ENCODE measurements around the gene AHCYL2.

GRCh38 chr7:129439963-129440625, 215.3 kb downstream of the AHCYL2 start:
- TF ChIP-seq RAD21 (IDR thresholded peaks at IDR 0.05) (no peak), CTCF (IDR thresholded peaks at IDR 0.05; ENCODE audit: low read depth, low read length, missing input control) (no peak), TAF1 (conservative IDR thresholded peaks at IDR 0.05) (no peak), EGR1 (IDR thresholded peaks at IDR 0.05; ENCODE audit: low read depth in 2 of 2) (no peak), JUND (IDR thresholded peaks at IDR 0.05) (no peak), YY1 (IDR thresholded peaks at IDR 0.05) (no peak), REST (IDR thresholded peaks at IDR 0.05) (no peak), FOXA1 (IDR thresholded peaks at IDR 0.05) (no peak), MAX (IDR thresholded peaks at IDR 0.05) (no peak)
